WI38 (cell line): Measurements from ENCODE around the gene KLHL17.

Source experiments
- H3K4me3 ChIP-seq: 2 replicates; pipeline ENCODE4 v1.5.1; 2011; ENCODE audit warnings: low read depth, mild to moderate bottlenecking, control low read depth, low read length
- TF ChIP-seq, protein P1 (sequence below): IDR thresholded peaks from 2 replicates; pipeline ENCODE4 v1.5.1; 2012; ENCODE audit warnings: low read depth, mild to moderate bottlenecking, control low read depth, low read length

The KLHL17 gene

DNA sequence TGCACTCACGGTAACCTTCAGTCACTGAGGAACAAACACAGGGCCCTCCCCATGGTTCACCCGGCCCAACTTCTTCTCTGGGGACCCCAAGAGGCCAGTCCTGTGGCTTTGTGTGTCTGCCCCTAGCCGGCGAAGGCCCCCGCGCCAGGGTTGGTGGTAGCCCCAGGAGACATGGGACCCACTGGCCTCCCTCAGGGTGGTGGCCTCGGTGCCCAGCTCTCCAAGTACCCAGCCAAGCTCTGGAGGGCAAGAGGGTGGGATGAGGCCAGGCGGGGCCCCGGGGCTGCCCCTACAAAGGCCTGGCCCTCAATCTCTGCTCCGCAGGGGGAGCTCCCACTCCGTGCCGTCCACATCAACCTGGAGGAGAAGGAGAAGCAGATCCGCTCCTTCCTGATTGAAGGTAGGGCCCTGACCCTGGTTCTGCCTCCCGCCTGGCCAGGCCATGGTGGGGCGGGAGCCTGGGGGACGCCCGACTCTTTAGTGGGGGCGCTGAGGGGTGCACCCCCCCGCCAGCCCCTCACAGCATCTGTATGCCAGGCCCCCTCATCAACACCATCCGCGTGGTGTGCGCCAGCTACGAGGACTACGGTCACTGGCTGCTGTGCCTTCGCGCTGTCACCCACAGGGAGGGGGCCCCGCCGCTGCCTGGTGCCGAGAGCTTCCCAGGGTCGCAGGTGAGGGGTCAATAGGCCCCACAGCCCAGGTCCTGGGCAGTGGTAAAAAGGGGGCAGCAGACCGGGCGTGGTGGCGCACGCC, 11.5 kb downstream of the KLHL17 start:
- no peak overlapping the region for H3K4me3 ChIP-seq
- TF ChIP-seq, protein P1, sequence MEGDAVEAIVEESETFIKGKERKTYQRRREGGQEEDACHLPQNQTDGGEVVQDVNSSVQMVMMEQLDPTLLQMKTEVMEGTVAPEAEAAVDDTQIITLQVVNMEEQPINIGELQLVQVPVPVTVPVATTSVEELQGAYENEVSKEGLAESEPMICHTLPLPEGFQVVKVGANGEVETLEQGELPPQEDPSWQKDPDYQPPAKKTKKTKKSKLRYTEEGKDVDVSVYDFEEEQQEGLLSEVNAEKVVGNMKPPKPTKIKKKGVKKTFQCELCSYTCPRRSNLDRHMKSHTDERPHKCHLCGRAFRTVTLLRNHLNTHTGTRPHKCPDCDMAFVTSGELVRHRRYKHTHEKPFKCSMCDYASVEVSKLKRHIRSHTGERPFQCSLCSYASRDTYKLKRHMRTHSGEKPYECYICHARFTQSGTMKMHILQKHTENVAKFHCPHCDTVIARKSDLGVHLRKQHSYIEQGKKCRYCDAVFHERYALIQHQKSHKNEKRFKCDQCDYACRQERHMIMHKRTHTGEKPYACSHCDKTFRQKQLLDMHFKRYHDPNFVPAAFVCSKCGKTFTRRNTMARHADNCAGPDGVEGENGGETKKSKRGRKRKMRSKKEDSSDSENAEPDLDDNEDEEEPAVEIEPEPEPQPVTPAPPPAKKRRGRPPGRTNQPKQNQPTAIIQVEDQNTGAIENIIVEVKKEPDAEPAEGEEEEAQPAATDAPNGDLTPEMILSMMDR = no peak

DNA sequence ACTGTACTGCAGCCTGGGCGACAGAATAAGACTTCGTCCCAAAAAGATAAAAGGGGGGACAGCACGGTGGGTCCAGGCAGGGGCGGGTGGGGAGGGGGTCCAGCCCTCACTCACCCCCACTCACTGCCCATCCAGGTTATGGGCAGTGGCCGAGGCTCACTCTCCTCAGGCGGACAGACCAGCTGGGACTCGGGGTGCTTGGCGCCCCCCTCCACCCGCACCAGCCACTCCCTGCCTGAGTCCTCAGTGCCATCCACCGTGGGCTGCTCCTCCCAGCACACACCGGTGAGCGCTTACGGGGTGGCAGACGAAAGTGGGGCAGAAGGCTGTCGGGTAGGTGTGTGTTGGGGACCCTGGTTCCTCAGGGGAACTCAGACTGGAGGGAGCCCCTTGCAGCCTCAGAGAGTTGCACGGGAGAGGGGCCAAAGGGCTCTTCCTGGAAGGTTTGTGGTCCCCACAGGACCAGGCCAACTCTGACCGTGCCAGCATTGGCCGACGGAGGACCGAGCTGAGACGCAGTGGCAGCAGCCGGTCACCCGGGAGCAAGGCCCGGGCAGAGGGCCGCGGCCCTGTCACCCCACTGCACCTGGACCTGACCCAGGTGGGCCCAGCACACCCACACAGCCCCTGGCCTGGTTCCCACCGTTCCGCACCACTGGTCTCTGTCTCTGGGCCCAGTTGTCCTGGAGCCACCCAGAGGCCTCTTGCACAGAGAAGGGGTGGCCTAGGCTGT, 12.5 kb downstream of the KLHL17 start:
- no peak overlapping the region for H3K4me3 ChIP-seq
- TF ChIP-seq, protein P1 = no peak

DNA sequence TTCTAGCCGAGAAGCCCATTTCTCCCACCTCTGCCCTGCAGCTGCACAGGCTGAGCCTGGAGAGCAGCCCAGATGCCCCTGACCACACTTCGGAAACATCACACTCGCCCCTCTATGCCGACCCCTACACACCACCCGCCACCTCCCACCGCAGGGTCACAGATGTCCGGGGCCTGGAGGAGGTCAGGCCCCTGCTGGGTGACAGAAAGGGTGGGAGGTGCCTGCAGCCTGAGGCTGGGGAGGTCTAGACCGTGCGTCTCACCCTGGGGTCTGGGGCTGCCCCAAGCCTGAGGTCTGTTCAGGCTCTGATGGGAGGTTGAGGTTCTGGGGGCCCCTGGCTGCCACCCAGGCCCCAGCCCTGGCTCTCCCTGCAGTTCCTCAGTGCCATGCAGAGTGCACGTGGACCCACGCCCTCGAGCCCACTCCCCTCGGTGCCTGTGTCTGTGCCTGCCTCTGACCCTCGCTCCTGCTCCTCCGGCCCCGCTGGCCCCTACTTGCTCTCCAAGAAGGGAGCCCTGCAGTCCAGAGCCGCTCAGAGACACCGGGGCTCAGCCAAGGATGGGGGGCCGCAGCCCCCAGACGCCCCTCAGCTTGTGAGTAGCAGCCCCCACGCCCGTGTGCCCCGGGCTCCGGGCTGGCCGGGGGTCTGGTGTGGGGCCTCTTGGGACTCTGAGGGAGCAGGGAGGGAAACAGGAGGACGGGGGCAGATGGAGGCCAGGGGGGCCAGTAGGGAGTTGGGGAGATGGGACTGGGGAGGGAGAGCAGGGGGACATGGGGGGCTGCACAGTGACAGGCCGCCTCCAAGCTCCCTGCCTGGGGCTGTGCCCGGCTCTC, 13.3 kb downstream of the KLHL17 start:
- TF ChIP-seq, protein P1 = no peak

DNA sequence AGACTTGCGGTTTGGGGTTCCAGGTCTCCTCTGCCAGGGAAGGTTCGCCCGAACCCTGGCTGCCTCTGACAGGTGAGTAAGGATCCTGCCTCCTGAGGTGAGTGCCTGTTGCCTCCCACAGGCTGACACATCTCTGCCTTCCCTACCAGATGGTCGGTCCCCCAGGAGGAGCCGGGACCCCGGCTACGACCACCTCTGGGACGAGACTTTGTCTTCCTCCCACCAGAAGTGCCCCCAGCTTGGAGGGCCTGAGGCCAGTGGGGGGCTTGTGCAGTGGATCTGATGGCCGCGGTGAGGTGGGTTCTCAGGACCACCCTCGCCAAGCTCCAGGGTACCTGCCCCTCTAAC, 13.9 kb downstream of the KLHL17 start:
- TF ChIP-seq, protein P1 = no peak
- H3K4me3 ChIP-seq = no peak overlapping the region

More for the DNA sequence above, 13.3 kb downstream of the KLHL17 start:
- H3K4me3 ChIP-seq = no peak overlapping the region

DNA sequence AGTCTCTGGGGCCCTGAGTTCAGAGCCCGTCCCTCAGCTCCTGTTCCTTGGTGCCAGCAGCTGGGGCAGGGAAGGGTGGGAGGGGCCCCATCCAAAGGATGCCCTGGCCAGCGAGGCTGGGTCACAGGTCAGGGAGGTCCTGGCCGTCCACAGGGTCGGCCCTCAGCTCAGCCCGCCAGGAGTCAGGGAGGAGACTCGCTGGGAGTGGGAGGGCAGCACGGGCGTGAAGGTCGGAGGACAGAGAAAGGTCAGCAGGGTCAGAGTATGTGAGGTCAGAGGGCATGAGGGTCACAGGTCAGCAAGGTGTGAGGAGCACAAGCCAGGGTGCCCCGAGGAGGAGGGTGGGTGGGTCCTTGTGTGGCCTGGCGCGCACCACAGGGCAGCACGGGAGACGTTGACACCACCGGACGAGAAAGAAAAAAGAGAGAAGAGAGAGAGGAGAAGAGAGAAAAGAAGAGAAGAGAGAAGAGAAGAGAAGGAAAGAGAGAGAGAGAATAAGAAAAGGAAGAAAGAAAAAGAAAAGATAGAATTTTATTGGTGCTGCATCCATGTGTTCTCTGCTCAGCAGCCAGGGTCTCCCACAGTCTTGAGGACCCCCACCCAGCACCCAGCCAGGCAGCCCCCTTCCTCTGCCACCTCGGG, 14.4 kb downstream of the KLHL17 start:
- TF ChIP-seq, protein P1 = no peak

DNA sequence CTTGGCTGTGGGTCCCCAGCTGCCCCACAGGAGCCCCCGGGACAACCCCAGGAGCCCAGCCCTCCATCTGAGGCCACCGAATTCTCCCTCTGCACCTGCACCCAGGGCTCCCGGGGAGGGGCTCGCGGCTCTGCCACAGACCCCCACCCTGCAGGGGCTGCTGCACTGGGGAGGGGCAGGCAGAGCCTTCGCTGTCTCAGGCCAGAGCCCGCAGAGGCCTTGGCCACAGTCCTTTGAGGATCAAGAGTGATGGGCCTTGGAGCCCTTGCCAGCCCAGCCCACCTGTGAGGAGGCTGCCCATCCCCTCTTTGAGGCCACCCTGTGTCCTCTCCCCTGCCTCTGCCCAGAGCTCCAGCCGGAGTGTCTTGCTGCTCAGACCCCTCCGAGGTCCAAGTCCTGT, 15.0 kb downstream of the KLHL17 start:
- TF ChIP-seq, protein P1 = no peak
- no peak overlapping the region for H3K4me3 ChIP-seq

More for the DNA sequence above, 14.4 kb downstream of the KLHL17 start:
- no peak overlapping the region for H3K4me3 ChIP-seq
